MM.1S (cell line): Measurements from ENCODE around the gene EBF3.

Experiments
- CTCF ChIP-seq: fragments of 300-600 bp; sonication (generic); IDR thresholded peaks from 2 replicates; pipeline ENCODE4 v1.5.1; 2016; ENCODE audit warnings: antibody characterized with exemption, low read length, mixed read lengths
- EZH2 ChIP-seq: fragments of 300-600 bp; sonication (generic); optimal IDR thresholded peaks from 2 replicates; pipeline ENCODE3; 2017; ENCODE audit warnings: low read depth, mild to moderate bottlenecking, antibody characterized with exemption, low read length, mixed read lengths

- TF ChIP-seq CTCF (no peak), EZH2 (no peak)
Observed at GRCh38 chr10:129896860-129897200, 67.2 kb downstream of the EBF3 start.
